GM12892 (cell line): ENCODE measurements around the gene VIL1.

ENCODE experiments used
- POLR2A ChIP-seq: IDR thresholded peaks from 2 replicates; pipeline ENCODE4 v1.6.1; 2011; ENCODE audit warnings: low read depth, low read length, control low read depth
- POLR2AphosphoS5 ChIP-seq: IDR thresholded peaks from 2 replicates; pipeline ENCODE4 v1.6.1; 2011; ENCODE audit warnings: low read depth, low read length, control low read depth
- TAF1 ChIP-seq: IDR thresholded peaks from 2 replicates; pipeline ENCODE4 v1.6.1; 2011; ENCODE audit warnings: low read depth, mild to moderate bottlenecking, control low read depth, low read length, borderline replicate concordance

DNA sequence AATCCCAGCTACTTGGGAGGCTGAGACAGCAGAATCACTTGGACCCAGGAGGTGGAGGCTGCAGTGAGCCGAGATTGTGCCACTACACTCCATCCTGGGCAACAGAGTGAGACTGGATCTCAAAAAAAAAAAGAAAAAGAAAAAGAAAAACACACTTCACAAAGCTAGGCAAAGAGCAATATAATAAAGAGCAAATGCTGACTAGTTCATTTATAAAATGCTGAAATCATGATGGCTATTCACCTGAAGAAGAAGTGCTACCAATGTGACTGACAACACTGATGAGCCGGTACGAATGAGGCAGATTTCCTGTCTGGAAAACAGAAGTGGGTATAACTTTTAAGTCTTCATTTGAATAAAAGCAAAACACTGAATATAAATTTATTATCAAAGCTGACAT is 37.9 kb downstream of the VIL1 start:
- TF ChIP-seq TAF1 = no peak
- no peak for TF ChIP-seq POLR2A
- no peak for TF ChIP-seq POLR2AphosphoS5
